ENCODE results near the gene PTGDS. TPM values are rescaled to one million over a fixed set of nuclear protein-coding genes. Genes with fewer than 3 reads are reported as not detected.
A peak's percentile ranks its signal among the peaks of the same experiment; 100 is the strongest.

PTGDS gene
- total and polyA plus RNA-seq, 2 donors (not counting 1 experiment from before 2014, with no cell fraction given), result 0.13 TPM; not detected in 1

GRCh38 chr9:136943291-136944211, 33.8 kb upstream of the PTGDS start:
- Histone ChIP-seq H3K4me2 (replicated peaks; ENCODE audit: low read depth, low read length, poor library complexity, severe bottlenecking) (peak overlapping the region; percentile 81), H3K27me3 (replicated peaks in 1 of 4; ENCODE audit: control extremely low read depth in 1 of 4, control insufficient read depth in 3 of 4, insufficient read depth in 4 of 4, low read length in 3 of 4) (no peaks in the 10 kb centered on the region), H3K79me2 (ENCODE audit: control insufficient read depth, insufficient read depth, low read length) (peaks cover 22% of the 10 kb centered on the region), H4K20me1 (ENCODE audit: control insufficient read depth, insufficient read depth, low read length, poor library complexity, severe bottlenecking) (peaks cover 45% of the 10 kb centered on the region), H3K36me3 (replicated peaks in 1 of 2; ENCODE audit: control extremely low read depth in 1 of 2, control insufficient read depth in 1 of 2, extremely low read depth in 1 of 2, insufficient read depth in 2 of 2, low read length in 1 of 2) (peaks cover 2 to 36% of the 10 kb centered on the region in 2 experiments), H3K27ac (ENCODE audit: low read length in 2 of 2) (peak overlapping the region in 1 of 2 donors; percentile 48), H3K4me1 (ENCODE audit: control insufficient read depth in 2 of 2, insufficient read depth in 2 of 2, low read length in 2 of 2) (peaks cover 6 to 22% of the 10 kb centered on the region in 2 donors), H3K9me3 (ENCODE audit: control extremely low read depth in 1 of 3, control insufficient read depth in 2 of 3, insufficient read depth in 1 of 3, low read length in 2 of 3) (no peaks in the 10 kb centered on the region), H2AFZ (ENCODE audit: insufficient read depth, low read depth, low read length, poor library complexity, severe bottlenecking) (peak overlapping the region; percentile 60), H3K9ac (ENCODE audit: low read length) (peak overlapping the region; percentile 69), H3K4me3 (ENCODE audit: control extremely low read depth in 1 of 5, extremely low read depth in 1 of 5, insufficient read depth in 1 of 5, low read depth in 2 of 5, low read length in 4 of 5) (peak overlapping the region; percentile 47 to 72 (median 63))
- no peaks in the 10 kb centered on the region for H3K27me3 Mint-ChIP-seq
- 28% methylated on average over 56 of the region's 61 CpGs for WGBS (ENCODE audit: insufficient coverage)
- no peaks in the 10 kb centered on the region for H3K9me3 Mint-ChIP-seq (ENCODE audit: insufficient read depth)
- peak overlapping the region; percentile 80 for H3K4me3 Mint-ChIP-seq
- ChIA-PET POLR2A (interaction anchor here (0.6 to 1.0 kb wide), 3 partner anchors 46 to 66 kb away, joined by 3 to 6 read pairs (median 3); partner anchors contain the start of gene TRAF2), CTCF (interaction anchor here (0.6 to 2.4 kb wide), 7 partner anchors 49 to 296 kb away, joined by 3 to 10 read pairs (median 6); partner anchors contain the start of genes AJM1 and PAXX)
- intact Hi-C loops (cut with micrococcal nuclease), result loop anchor here (1.0 to 2.0 kb wide), 6 partner anchors 41 to 153 kb away; partner anchors contain the start of genes PAXX, PHPT1, TMEM141 and TRAF2
- H3K27ac Mint-ChIP-seq, result peak overlapping the region; percentile 75
- DNase-seq (no peak), ATAC-seq (ENCODE audit: low read depth) (no peak)
- peaks cover 9% of the 10 kb centered on the region for H3K4me1 Mint-ChIP-seq
- no peak for TF ChIP-seq EZH2 (IDR thresholded peaks at IDR 0.05; ENCODE audit: borderline replicate concordance, insufficient read depth, low read depth, low read length, poor library complexity, severe bottlenecking)
- no peak for TF ChIP-seq CTCF (IDR thresholded peaks at IDR 0.05)

All from B cell (primary cell).